MM.1S (cell line): ENCODE measurements around the gene IKBKG.

Experiments used
- DNase-seq: peaks from one replicate; pipeline ENCODE4 v3.0.0-alpha.2; 2015
- H2AFZ ChIP-seq: fragments of 300-600 bp; sonication (generic); 2 replicates; pipeline ENCODE4 v1.6.0; 2016; ENCODE audit warnings: antibody characterized with exemption, low read length
- H3F3A ChIP-seq: fragments of 300-600 bp; sonication (generic); 2 replicates; pipeline ENCODE4 v1.6.1; 2016; ENCODE audit warnings: mild to moderate bottlenecking, antibody characterized with exemption, low read length, moderate library complexity, mixed read lengths; ENCODE audit not compliant: insufficient read depth
- H3K27ac ChIP-seq: fragments of 300-600 bp; sonication (generic); 2 replicates; pipeline ENCODE4 v1.5.1; 2016; ENCODE audit warnings: mild to moderate bottlenecking, low read length
- H3K27me3 ChIP-seq: fragments of 300-600 bp; sonication (generic); replicated peaks from 2 replicates; pipeline ENCODE4 v1.6.0; 2016; ENCODE audit warnings: low read length; ENCODE audit not compliant: insufficient read depth
- H3K36me3 ChIP-seq: fragments of 300-600 bp; sonication (generic); replicated peaks from 2 replicates; pipeline ENCODE4 v1.6.1; 2016; ENCODE audit warnings: mild to moderate bottlenecking, low read length, mixed read lengths; ENCODE audit not compliant: insufficient read depth
- H3K4me1 ChIP-seq: fragments of 300-600 bp; sonication (generic); 2 replicates; pipeline ENCODE4 v1.6.1; 2016; ENCODE audit warnings: low read length, mixed read lengths
- H3K4me2 ChIP-seq: fragments of 300-600 bp; sonication (generic); 2 replicates; pipeline ENCODE4 v1.6.0; 2016; ENCODE audit warnings: low read depth, low read length
- H3K4me3 ChIP-seq: fragments of 300-600 bp; sonication (generic); 2 replicates; pipeline ENCODE4 v1.5.1; 2016; ENCODE audit warnings: low read length, mixed read lengths
- H3K79me2 ChIP-seq: fragments of 300-600 bp; sonication (generic); 2 replicates; pipeline ENCODE4 v1.6.1; 2016; ENCODE audit warnings: mixed run types, low read length, mixed read lengths
- H3K9ac ChIP-seq: fragments of 300-600 bp; sonication (generic); 2 replicates; pipeline ENCODE4 v1.6.1; 2016; ENCODE audit warnings: low read length, mixed read lengths
- H3K9me2 ChIP-seq: fragments of 300-600 bp; sonication (generic); replicated peaks from 2 replicates; pipeline ENCODE4 v1.6.1; 2016; ENCODE audit warnings: mild to moderate bottlenecking, low read length, mixed read lengths; ENCODE audit not compliant: insufficient read depth
- H3K9me3 ChIP-seq: fragments of 300-600 bp; sonication (generic); replicated peaks from 2 replicates; pipeline ENCODE4 v1.6.1; 2016; ENCODE audit warnings: mild to moderate bottlenecking, low read length, mixed read lengths; ENCODE audit not compliant: insufficient read depth
- H4K20me1 ChIP-seq: fragments of 300-600 bp; sonication (generic); 2 replicates; pipeline ENCODE4 v1.6.1; 2016; ENCODE audit warnings: mild to moderate bottlenecking, low read length, moderate library complexity, mixed read lengths; ENCODE audit not compliant: insufficient read depth
- EZH2 ChIP-seq: fragments of 300-600 bp; sonication (generic); optimal IDR thresholded peaks from 2 replicates; pipeline ENCODE3; 2017; ENCODE audit warnings: low read depth, mild to moderate bottlenecking, antibody characterized with exemption, low read length, mixed read lengths
- EZH2phosphoT487 ChIP-seq: fragments of 300-600 bp; sonication (generic); IDR thresholded peaks from 2 replicates; pipeline ENCODE4 v1.6.1; 2018; ENCODE audit warnings: antibody characterized with exemption, low read length
- TF ChIP-seq, protein P1 (sequence below): fragments of 300-600 bp; sonication (generic); IDR thresholded peaks from 2 replicates; pipeline ENCODE4 v1.5.1; 2016; ENCODE audit warnings: antibody characterized with exemption, low read length, mixed read lengths

The IKBKG gene

DNA sequence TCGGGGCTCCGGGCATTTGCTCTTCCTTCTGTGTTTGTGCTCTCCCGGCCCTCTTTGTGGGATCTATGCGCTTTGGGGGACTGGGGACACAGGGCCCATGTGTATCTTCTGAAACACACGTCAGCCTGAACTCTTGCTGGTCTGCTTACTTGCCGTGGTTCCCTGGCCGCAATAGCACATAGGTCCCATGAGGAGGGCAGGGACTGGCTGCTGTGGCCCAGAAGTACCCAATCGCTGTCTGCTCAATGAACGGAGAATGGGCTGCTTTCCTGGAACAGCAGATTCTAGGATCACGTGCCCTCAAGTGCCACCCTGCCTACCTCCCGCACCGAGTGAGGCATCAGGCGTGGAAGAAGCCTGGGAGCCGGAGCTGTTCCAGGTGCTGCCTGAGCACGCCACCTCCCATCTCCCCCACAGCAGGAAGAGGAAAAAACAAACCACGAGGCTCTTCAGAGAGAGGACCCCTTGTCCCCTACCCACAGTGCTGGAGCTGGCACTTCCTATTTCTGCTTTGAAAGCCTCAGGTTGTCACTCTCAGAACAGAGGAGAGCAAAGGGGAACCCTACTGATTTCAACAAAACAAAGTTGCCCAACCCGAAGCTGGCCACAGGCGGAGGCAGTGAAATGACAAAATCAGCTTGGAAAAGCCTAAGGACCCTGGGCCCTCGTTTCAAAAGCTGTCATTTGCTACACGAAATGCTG is 4.5 kb upstream of the IKBKG start:
- Histone ChIP-seq H3K4me1 (0 out of 2 replicates have a peak, but pooled peaks cover 4% of the 10 kb centered on the region), H3K4me2 (no peak overlapping the region), H2AFZ (no peak overlapping the region), H3K27me3 (no peaks in the 10 kb centered on the region), H3F3A (no peaks in the 10 kb centered on the region), H3K9me2 (no peaks in the 10 kb centered on the region), H3K9me3 (no peaks in the 10 kb centered on the region), H3K9ac (no peak overlapping the region), H3K36me3 (no peaks in the 10 kb centered on the region), H3K27ac (no peak overlapping the region), H3K4me3 (no peak overlapping the region), H3K79me2 (peaks cover 6% of the 10 kb centered on the region), H4K20me1 (no peaks in the 10 kb centered on the region)
- TF ChIP-seq EZH2 (no peak), EZH2phosphoT487 (no peak)
- TF ChIP-seq, protein P1, sequence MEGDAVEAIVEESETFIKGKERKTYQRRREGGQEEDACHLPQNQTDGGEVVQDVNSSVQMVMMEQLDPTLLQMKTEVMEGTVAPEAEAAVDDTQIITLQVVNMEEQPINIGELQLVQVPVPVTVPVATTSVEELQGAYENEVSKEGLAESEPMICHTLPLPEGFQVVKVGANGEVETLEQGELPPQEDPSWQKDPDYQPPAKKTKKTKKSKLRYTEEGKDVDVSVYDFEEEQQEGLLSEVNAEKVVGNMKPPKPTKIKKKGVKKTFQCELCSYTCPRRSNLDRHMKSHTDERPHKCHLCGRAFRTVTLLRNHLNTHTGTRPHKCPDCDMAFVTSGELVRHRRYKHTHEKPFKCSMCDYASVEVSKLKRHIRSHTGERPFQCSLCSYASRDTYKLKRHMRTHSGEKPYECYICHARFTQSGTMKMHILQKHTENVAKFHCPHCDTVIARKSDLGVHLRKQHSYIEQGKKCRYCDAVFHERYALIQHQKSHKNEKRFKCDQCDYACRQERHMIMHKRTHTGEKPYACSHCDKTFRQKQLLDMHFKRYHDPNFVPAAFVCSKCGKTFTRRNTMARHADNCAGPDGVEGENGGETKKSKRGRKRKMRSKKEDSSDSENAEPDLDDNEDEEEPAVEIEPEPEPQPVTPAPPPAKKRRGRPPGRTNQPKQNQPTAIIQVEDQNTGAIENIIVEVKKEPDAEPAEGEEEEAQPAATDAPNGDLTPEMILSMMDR = no peak
- DNase-seq = no peak

DNA sequence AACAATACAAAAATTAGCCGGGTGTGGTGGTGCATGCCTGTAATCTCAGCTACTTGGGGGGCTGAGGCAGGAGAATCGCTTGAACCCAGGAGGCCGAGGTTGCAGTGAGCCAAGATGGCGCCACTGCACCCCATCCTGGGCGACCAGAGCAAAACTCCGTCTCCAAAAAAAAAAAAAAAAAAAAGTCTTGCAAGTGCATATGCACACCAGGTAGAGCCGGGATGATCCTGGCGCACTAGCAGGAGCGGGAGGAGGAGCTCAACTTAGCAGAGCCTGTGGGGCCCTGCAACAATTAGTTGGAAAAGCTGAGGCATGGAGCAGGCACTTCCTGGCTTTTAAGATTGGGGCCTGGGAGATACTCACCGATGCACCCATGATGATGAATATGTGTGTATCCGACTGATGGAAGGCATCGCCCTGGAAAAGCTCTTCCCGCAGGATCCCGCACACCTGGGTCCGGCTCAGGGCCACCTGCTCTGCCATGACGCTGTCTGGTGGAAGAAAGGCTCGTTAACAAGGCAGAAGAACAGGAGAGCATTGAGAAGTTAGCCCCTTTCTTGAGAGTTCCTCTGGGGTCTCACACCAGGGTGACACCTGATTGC is 1.6 kb upstream of the IKBKG start:
- peaks cover 32% of the 10 kb centered on the region for H3K79me2 ChIP-seq
- H3K36me3 ChIP-seq = no peaks in the 10 kb centered on the region
- H3K4me1 ChIP-seq = 0 out of 2 replicates have a peak, but pooled peaks cover 4% of the 10 kb centered on the region
- H3K9ac ChIP-seq = peak overlapping the region; percentile 67; the same call in 1 of the 2 replicates
- no peak overlapping the region for H3K27ac ChIP-seq
- TF ChIP-seq, protein P1 = no peak
- TF ChIP-seq EZH2phosphoT487 = no peak
- H3F3A ChIP-seq = no peaks in the 10 kb centered on the region
- H3K4me3 ChIP-seq = peak overlapping the region; percentile 72
- H3K4me2 ChIP-seq = peak overlapping the region; percentile 94; the same call in 1 of the 2 replicates
- H3K9me2 ChIP-seq = no peaks in the 10 kb centered on the region
- no peak overlapping the region; the same call in 1 of the 2 replicates for H2AFZ ChIP-seq
- H4K20me1 ChIP-seq = no peaks in the 10 kb centered on the region
- H3K27me3 ChIP-seq = no peaks in the 10 kb centered on the region
- no peaks in the 10 kb centered on the region for H3K9me3 ChIP-seq
- DNase-seq = no peak

DNA sequence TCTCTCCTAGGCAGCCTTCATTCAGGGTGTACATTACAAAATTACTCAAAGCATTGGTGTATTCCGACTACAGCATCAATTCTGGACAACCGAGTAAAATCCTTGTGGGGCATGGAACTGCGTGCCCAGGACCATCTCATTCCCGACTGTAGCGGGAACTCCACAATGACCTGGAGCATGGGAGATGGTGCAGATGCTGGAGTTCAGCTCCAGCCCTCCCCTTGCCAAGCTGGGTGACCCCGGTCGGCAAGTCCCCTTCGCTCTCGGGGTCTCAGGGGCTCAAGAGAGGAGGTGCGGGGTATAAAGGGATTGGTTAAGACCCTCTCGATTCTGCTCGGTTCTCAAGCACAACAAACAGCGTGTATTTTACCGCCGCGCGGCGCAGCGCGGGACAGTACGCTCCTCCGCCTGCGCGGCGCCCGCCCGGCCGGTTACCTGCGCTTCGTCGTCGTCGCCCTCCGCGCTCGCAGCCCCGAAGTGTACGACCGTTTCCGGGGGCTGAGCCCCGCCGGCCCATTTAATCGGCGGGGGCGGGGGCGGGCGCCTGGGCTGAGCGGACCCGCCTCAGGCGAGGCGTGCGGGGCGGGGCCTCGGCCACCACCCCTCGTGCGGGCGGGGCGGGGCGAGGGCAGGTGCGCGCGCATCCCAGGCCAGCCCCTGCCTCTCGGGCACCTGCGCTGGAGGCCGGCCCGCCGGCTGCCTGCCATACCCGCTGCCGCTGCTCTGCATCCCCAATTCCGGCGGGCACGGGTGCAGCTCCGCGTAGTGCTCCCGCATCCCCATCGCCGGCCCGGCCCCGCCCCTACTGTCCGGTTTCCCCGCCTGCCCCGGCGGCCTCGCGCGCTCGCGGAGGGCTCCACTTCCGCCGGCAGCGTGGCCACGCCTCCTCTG is 821 bp upstream of the IKBKG start, which contains the start of gene G6PD:
TSS of gene G6PD (minus strand) at position 493 of the 891 bp plus-strand sequence. CDS start 691 bp downstream, outside the sequence.
- Histone ChIP-seq H3K79me2 (peaks cover 38% of the 10 kb centered on the region), H2AFZ (peak within 1 kb of the TSS; percentile 77)

More for the DNA sequence above, 821 bp upstream of the IKBKG start, which contains the start of gene G6PD:
- Histone ChIP-seq H3K36me3 (no peaks in the 10 kb centered on the region), H3K9ac (peak within 1 kb of the TSS; percentile 74), H3K4me2 (peak within 1 kb of the TSS; percentile 94), H3K4me1 (0 out of 2 replicates have a peak, but pooled peaks cover 4% of the 10 kb centered on the region), H3K9me2 (no peaks in the 10 kb centered on the region), H3F3A (no peaks in the 10 kb centered on the region), H3K27me3 (no peaks in the 10 kb centered on the region), H3K27ac (peak within 1 kb of the TSS; percentile 85), H3K9me3 (no peaks in the 10 kb centered on the region), H3K4me3 (peak within 1 kb of the TSS; percentile 94), H4K20me1 (no peaks in the 10 kb centered on the region)
- peak; percentile 72 for DNase-seq
- TF ChIP-seq EZH2phosphoT487 (no peak), EZH2 (no peak)
- TF ChIP-seq, protein P1 = no peak
